Cerebellar cortex (tissue), 1 donor: ENCODE measurements around the gene DYNC1I2.
"Not testable (repeated sequence)": the region's sequence is repeated elsewhere in the genome, so short reads cannot be mapped to it uniquely, and the experiment has no call there.

ENCODE experiments used
- DNase-seq: peaks from one replicate; pipeline ENCODE4 v3.0.0-alpha.2; 2015; ENCODE audit warnings: low spot score

The DYNC1I2 gene

GRCh38 chr2:171718720-171719119 is 31.5 kb downstream of the DYNC1I2 start:
- no peak for DNase-seq

- no peak for DNase-seq
These were observed 32.4 kb downstream of the DYNC1I2 start for GRCh38 chr2:171719660-171720059.

DNA sequence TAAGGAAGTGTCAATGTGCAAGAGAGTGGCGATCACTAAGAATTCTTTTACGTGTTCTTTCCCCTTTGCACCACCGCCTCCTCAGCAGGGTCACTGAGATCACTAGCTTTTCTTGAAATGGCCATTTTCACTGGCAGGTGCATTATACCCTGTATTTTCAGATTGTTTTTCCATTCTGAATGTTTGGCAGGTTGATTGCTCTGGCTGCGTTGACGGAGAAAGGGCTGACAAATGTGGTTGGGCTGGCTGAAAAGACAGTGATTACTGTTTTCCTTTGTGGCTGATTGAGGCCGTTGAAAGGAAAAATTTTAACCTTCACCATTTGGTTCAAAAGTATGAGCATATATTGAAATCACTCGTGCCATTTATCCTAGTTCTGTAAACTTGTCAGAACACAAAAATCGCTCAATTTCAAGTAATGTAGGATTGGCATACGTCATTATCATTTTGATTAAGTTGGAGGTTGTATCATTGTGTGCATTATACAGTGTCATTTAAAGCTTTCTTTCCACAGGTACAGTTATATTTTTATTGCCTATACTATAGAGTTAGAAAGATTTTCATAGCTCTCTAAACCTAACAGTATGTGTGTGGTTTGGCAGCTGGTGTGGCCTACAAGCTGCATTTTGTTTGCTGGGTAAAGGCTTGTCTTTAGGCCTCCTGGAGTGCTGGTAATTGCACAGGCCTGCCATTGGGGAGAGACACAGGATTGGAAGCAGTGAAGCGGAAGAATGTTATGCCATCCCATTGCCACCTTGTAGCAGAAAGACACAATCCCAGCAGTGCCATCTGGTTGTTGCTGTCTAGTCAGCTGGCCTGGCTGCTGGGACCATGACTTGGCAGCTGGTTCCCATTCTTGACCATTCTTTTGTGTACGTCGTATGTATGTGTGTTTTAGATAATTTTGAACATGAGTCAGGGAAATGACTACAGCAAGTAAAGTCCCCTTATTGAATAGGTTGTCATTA is 36.7 kb downstream of the DYNC1I2 start:
- DNase-seq: peak; percentile 88

GRCh38 chr2:171726847-171727450 is 39.7 kb downstream of the DYNC1I2 start:
- no peak for DNase-seq

- DNase-seq: no peak
These were observed 42.0 kb downstream of the DYNC1I2 start for GRCh38 chr2:171728989-171729951.

GRCh38 chr2:171729952-171730317 is 42.7 kb downstream of the DYNC1I2 start:
- DNase-seq: no peak

DNA sequence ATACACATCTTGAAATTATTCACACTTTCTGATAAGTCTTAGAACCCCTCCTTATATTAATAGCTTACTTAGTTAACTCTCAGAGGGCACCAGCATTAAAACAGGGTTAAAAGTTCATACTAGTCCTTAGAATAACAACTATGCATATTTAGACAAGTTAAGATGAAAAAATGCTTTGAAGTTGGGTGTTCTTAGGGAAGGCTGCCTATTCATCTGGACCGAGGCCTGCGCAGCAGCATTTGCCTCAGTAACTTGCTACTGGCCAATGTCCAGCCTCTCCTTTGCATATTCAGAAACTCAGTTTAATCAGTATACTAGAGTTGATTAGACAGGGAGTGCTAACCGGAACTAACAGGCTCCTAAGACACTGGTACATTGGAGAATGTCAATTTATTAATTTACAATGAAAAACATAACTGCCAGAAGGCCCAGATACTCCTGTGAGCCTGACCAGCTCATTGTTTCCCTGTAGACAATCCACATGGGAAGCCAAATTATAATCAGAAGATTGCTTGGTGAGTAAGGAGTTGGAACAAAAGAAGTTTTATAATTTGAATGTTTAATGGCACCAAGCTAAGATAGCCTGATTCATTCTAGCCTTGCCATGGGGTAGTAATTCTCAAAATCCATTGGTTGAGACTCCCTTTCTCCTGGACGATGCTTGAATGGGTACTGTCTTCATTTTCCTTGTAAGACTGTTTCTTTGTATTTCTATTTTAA is 48.9 kb downstream of the DYNC1I2 start:
- no peak for DNase-seq

- DNase-seq: no peak
These were observed 53.9 kb downstream of the DYNC1I2 start for GRCh38 chr2:171741189-171741588.

- DNase-seq: no peak
These were observed 55.5 kb downstream of the DYNC1I2 start for GRCh38 chr2:171742760-171743159.

DNA sequence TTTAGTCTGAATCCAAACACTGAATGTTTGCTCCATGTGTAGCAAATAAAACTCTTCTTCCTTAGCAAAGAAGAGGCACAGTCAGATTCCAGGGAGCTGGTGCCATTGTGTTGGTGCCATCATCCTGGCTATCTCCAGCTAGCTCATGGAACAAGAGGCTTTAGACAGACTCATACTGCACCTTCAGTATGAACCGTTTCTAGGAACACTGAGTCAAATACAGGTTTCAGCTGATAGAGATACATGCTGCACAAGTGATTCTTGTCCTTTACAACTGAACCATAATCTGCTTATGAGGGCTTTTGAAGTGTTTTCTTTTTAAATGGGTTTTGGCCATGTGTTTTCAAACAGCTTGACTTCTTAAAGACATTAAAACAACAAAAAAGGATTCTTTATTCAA is 57.9 kb downstream of the DYNC1I2 start:
- DNase-seq: no peak

- DNase-seq: no peak
These were observed 58.5 kb downstream of the DYNC1I2 start for GRCh38 chr2:171745806-171746205.

GRCh38 chr2:171747371-171747770 is 60.1 kb downstream of the DYNC1I2 start:
- no peak for DNase-seq

GRCh38 chr2:171754254-171754939 is 67.1 kb downstream of the DYNC1I2 start:
- no peak for DNase-seq

GRCh38 chr2:171758762-171759161 is 71.5 kb downstream of the DYNC1I2 start:
- not testable (repeated sequence) for DNase-seq

DNA sequence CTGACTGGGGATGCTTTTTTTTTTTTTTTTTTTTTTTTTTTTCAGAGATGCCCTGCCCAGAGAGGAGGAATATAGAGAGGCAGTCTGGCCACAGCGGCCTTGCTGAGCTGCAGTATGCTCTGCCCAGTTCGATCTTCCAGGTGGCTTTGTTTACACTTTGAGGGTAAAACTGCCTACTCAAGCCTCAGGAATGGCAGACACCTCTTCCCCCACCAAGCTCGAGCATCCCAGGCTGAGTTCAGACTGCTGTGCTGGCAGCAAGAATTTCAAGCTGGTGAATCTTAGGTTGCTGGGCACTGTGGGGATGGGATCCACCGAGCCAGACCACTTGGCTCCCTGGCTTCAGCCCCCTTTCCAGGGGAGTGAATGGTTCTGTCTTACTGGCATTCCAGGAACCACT is 73.9 kb downstream of the DYNC1I2 start:
- DNase-seq: not testable (repeated sequence)

DNA sequence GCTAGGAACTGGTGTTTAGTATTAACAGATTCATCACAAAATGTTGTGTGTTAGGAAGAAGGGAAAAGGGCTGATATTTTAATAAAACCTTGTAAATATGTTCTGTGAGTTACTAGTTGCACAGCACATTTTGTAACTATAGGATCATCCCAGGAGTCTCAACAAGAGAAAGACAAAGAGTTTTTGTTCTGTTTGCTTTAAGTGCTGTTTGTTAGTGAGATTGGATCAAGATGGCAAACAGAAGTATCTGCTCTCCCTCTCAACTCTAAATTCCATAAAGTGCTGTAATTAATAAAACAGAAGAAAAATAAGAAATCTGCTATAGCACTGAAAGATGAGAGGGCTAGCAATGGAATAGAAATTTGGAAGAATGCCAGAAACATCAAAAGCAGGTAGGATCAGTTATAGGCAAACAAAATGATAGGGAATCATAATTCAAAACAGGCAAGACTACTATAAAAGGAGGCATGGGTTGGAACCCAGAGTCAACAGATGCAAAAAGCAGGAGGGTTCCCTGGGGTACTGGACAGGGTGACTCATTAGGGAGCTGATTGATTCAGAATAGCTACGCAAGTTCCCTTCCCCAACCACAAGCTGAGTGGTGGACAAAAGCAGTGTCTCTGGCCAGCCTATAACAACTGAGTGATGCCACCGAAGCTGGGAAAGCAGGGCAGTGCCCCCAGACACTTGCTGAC is 75.8 kb downstream of the DYNC1I2 start:
- DNase-seq: no peak

- no peak for DNase-seq
These were observed 76.3 kb downstream of the DYNC1I2 start for GRCh38 chr2:171763602-171764001.

GRCh38 chr2:171771463-171771862 is 84.2 kb downstream of the DYNC1I2 start:
- no peak for DNase-seq

GRCh38 chr2:171772373-171772772 is 85.1 kb downstream of the DYNC1I2 start:
- DNase-seq: no peak

- not testable (repeated sequence) for DNase-seq
These were observed 87.3 kb downstream of the DYNC1I2 start for GRCh38 chr2:171774581-171774980.
